NCI-H524 treated with DMSO at 0.1 percent for 48 hours (cell line): Measurements from ENCODE around the gene POPDC2.

Experiments
- DNase-seq: peaks from one replicate; lab custom pipeline; 2025; lab: John Stamatoyannopoulos, UW

Gene POPDC2

GRCh38 chr3:119639494-119640350 is 20.7 kb downstream of the POPDC2 start:
- DNase-seq = no peak

GRCh38 chr3:119637679-119638477 is 22.5 kb downstream of the POPDC2 start:
- DNase-seq = no peak

GRCh38 chr3:119636891-119637611 is 23.3 kb downstream of the POPDC2 start:
- DNase-seq = no peak

- DNase-seq = no peak
Observed at GRCh38 chr3:119636249-119636648, 24.1 kb downstream of the POPDC2 start.

- DNase-seq = no peak
Observed at GRCh38 chr3:119635719-119636118, 24.7 kb downstream of the POPDC2 start.

- no peak for DNase-seq
Observed at GRCh38 chr3:119632829-119633228, 27.6 kb downstream of the POPDC2 start.

- DNase-seq = no peak
Observed at GRCh38 chr3:119632216-119632615, 28.2 kb downstream of the POPDC2 start.

GRCh38 chr3:119631516-119631915 is 28.9 kb downstream of the POPDC2 start:
- DNase-seq = no peak

- DNase-seq = no peak
Observed at GRCh38 chr3:119630880-119631329, 29.5 kb downstream of the POPDC2 start.

- DNase-seq = no peak
Observed at GRCh38 chr3:119630128-119630879, 30.1 kb downstream of the POPDC2 start.

- DNase-seq = no peak
Observed at GRCh38 chr3:119628816-119629445, 31.5 kb downstream of the POPDC2 start.

- DNase-seq = no peak
Observed at GRCh38 chr3:119628390-119628789, 32.0 kb downstream of the POPDC2 start.

GRCh38 chr3:119627461-119627860 is 32.9 kb downstream of the POPDC2 start:
- DNase-seq = no peak

- DNase-seq = no peak
Observed at GRCh38 chr3:119626196-119626595, 34.2 kb downstream of the POPDC2 start.

- no peak for DNase-seq
Observed at GRCh38 chr3:119625451-119626153, 34.8 kb downstream of the POPDC2 start.

GRCh38 chr3:119624002-119624720 is 36.2 kb downstream of the POPDC2 start:
- no peak for DNase-seq

- DNase-seq = no peak
Observed at GRCh38 chr3:119620899-119621298, 39.5 kb downstream of the POPDC2 start.

GRCh38 chr3:119619094-119619493 is 41.3 kb downstream of the POPDC2 start:
- no peak for DNase-seq

GRCh38 chr3:119616056-119616455 is 44.3 kb downstream of the POPDC2 start:
- no peak for DNase-seq

GRCh38 chr3:119613872-119614271 is 46.5 kb downstream of the POPDC2 start:
- DNase-seq = no peak
